BJ (cell line): ENCODE measurements around the gene FHOD3. TPM values are rescaled to one million over a fixed set of nuclear protein-coding genes. Genes with fewer than 3 reads are reported as not detected.

Source experiments
- CTCF ChIA-PET: fragments of 350-600 bp; formaldehyde crosslinking; extraction: SDS; loops from one replicate; lab custom pipeline; 2021; ENCODE audit warnings: antibody characterized with exemption, inconsistent platforms; lab: Yijun Ruan, JAX
- POLR2A ChIA-PET: fragments of 300-600 bp; sonication (Branson Sonifier 250); formaldehyde crosslinking; extraction: SDS; loops from one replicate; lab custom pipeline; 2021; ENCODE audit warnings: antibody characterized with exemption; lab: Charles Lee
- DNase-seq: peaks from one replicate; pipeline ENCODE4 v3.0.0-alpha.2; 2011; ENCODE audit warnings: low read depth
- H3K27me3 ChIP-seq: 2 replicates; pipeline ENCODE4 v1.6.0; 2011; ENCODE audit warnings: low read length; ENCODE audit not compliant: control insufficient read depth, insufficient read depth
- H3K36me3 ChIP-seq: 2 replicates; pipeline ENCODE4 v1.5.1; 2011; ENCODE audit warnings: low read length; ENCODE audit not compliant: control insufficient read depth, insufficient read depth
- H3K4me3 ChIP-seq: 2 replicates; pipeline ENCODE4 v1.5.1; 2011; ENCODE audit warnings: low read depth, mild to moderate bottlenecking, control low read depth, low read length
- CTCF ChIP-seq: IDR thresholded peaks from 2 replicates; pipeline ENCODE4 v1.5.1; 2011; ENCODE audit warnings: low read depth, mild to moderate bottlenecking, control low read depth, inconsistent platforms, low read length, moderate library complexity; ENCODE audit not compliant: insufficient read depth
- polyA plus RNA-seq: library from polyadenylated mRNA; depleted of rRNA; stranded (reverse); fragments of >200 nt; gene quantifications from 2 replicates; pipeline ENCODE4 v1.2.3, GENCODE V29; 2011

Gene FHOD3
- polyA plus RNA-seq, 1 experiment: 24.6 TPM

GRCh38 chr18:36389027-36389426 is 91.5 kb downstream of the FHOD3 start:
- no peak for TF ChIP-seq CTCF
- no peak for DNase-seq
- POLR2A ChIA-PET: no interaction called here
- H3K27me3 ChIP-seq: no peaks in the 10 kb centered on the region
- CTCF ChIA-PET: no interaction called here
- no peak overlapping the region for H3K4me3 ChIP-seq
- H3K36me3 ChIP-seq: no peaks in the 10 kb centered on the region

GRCh38 chr18:36389811-36390581 is 92.5 kb downstream of the FHOD3 start:
- ChIA-PET POLR2A (no interaction called here), CTCF (no interaction called here)
- Histone ChIP-seq H3K4me3 (no peak overlapping the region), H3K36me3 (no peaks in the 10 kb centered on the region), H3K27me3 (no peaks in the 10 kb centered on the region)
- no peak for DNase-seq
- TF ChIP-seq CTCF: no peak

GRCh38 chr18:36391426-36392145 is 94.1 kb downstream of the FHOD3 start:
- ChIA-PET CTCF (interaction anchor here (1.4 kb wide), 1 partner anchor 8 kb away, joined by 3 read pairs; no protein-coding TSS in a partner anchor), POLR2A (no interaction called here)
- no peak for DNase-seq
- Histone ChIP-seq H3K4me3 (no peak overlapping the region), H3K27me3 (no peaks in the 10 kb centered on the region), H3K36me3 (no peaks in the 10 kb centered on the region)
- no peak for TF ChIP-seq CTCF

GRCh38 chr18:36392164-36392978 is 94.9 kb downstream of the FHOD3 start:
- ChIA-PET CTCF (interaction anchor here (1.4 kb wide), 1 partner anchor 7 kb away, joined by 3 read pairs; no protein-coding TSS in a partner anchor), POLR2A (no interaction called here)
- DNase-seq: no peak
- TF ChIP-seq CTCF: no peak
- no peaks in the 10 kb centered on the region for H3K36me3 ChIP-seq
- H3K27me3 ChIP-seq: no peaks in the 10 kb centered on the region
- no peak overlapping the region for H3K4me3 ChIP-seq

- no peak for TF ChIP-seq CTCF
- no peak for DNase-seq
- H3K36me3 ChIP-seq: no peaks in the 10 kb centered on the region
- POLR2A ChIA-PET: no interaction called here
- H3K4me3 ChIP-seq: no peak overlapping the region
- CTCF ChIA-PET: no interaction called here
- no peaks in the 10 kb centered on the region for H3K27me3 ChIP-seq
Measured at GRCh38 chr18:36392979-36393287, 95.4 kb downstream of the FHOD3 start.
